ENCODE data around the gene TRAF6. TPM values are rescaled to one million over a fixed set of nuclear protein-coding genes. Genes with fewer than 3 reads are reported as not detected.

The TRAF6 gene
- total and polyA plus RNA-seq, 2 donors (not counting 3 experiments of a cell fraction or from before 2014, with no cell fraction given), result 6.0 to 14.2 TPM

GRCh38 chr11:36447947-36448346, 62.1 kb downstream of the TRAF6 start:
- no peak for TF ChIP-seq FOS (IDR thresholded peaks at IDR 0.05; ENCODE audit: borderline replicate concordance, insufficient read depth, low read length)
- TF ChIP-seq MYC (IDR thresholded peaks at IDR 0.05; ENCODE audit: low read depth, low read length), result no peak
- TF ChIP-seq, protein P1, sequence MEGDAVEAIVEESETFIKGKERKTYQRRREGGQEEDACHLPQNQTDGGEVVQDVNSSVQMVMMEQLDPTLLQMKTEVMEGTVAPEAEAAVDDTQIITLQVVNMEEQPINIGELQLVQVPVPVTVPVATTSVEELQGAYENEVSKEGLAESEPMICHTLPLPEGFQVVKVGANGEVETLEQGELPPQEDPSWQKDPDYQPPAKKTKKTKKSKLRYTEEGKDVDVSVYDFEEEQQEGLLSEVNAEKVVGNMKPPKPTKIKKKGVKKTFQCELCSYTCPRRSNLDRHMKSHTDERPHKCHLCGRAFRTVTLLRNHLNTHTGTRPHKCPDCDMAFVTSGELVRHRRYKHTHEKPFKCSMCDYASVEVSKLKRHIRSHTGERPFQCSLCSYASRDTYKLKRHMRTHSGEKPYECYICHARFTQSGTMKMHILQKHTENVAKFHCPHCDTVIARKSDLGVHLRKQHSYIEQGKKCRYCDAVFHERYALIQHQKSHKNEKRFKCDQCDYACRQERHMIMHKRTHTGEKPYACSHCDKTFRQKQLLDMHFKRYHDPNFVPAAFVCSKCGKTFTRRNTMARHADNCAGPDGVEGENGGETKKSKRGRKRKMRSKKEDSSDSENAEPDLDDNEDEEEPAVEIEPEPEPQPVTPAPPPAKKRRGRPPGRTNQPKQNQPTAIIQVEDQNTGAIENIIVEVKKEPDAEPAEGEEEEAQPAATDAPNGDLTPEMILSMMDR (IDR thresholded peaks at IDR 0.05; ENCODE audit: extremely low read depth in 1 of 2, insufficient read depth in 1 of 2, low read depth in 1 of 2, low read length in 2 of 2), result no peak
- TF ChIP-seq JUN (IDR thresholded peaks at IDR 0.05; ENCODE audit: borderline replicate concordance, insufficient read depth, insufficient read length, low read depth), result no peak
- no peak for TF ChIP-seq EZH2 (IDR thresholded peaks at IDR 0.05; ENCODE audit: borderline replicate concordance, low read depth, low read length, severe bottlenecking)
- TF ChIP-seq POLR2AphosphoS5 (IDR thresholded peaks at IDR 0.05; ENCODE audit: insufficient read depth, low read depth, low read length), result no peak
- no peak for TF ChIP-seq POLR2A (IDR thresholded peaks at IDR 0.05; ENCODE audit: low read depth, low read length)
- TF ChIP-seq, protein P2, sequence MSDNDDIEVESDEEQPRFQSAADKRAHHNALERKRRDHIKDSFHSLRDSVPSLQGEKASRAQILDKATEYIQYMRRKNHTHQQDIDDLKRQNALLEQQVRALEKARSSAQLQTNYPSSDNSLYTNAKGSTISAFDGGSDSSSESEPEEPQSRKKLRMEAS (IDR thresholded peaks at IDR 0.05; ENCODE audit: insufficient read depth, insufficient read length), result no peak
- no peak for TF ChIP-seq GATA2 (IDR thresholded peaks at IDR 0.05; ENCODE audit: insufficient read depth, insufficient read length, low read depth, low read length)
- no peak overlapping the region for H3K9ac ChIP-seq (replicated peaks; ENCODE audit: extremely low read depth, insufficient read depth, low read length)
- BruUV-seq (replicated peaks), result no TSS peak
- H2AFZ ChIP-seq (ENCODE audit: low read depth, low read length), result no peak overlapping the region
- POLR2A ChIA-PET, result no interaction called here
- no peaks in the 10 kb centered on the region for H3K36me3 ChIP-seq (ENCODE audit: control insufficient read depth in 2 of 2, extremely low read depth in 1 of 2, insufficient read depth in 2 of 2, low read length in 2 of 2)
- no peaks in the 10 kb centered on the region for H4K20me1 ChIP-seq (replicated peaks; ENCODE audit: control insufficient read depth, extremely low read depth, insufficient read depth, low read length)
- CTCF ChIA-PET, result no interaction called here
- FAIRE-seq (no peak), DNase-seq (ENCODE audit: low read depth, low spot score) (no peak)
- H3K9me3 ChIP-seq (replicated peaks; ENCODE audit: control insufficient read depth, insufficient read depth, low read length), result no peaks in the 10 kb centered on the region
- H3K4me1 ChIP-seq (ENCODE audit: control insufficient read depth, extremely low read depth, insufficient read depth, low read length), result no peaks in the 10 kb centered on the region
- H3K4me2 ChIP-seq (ENCODE audit: insufficient read depth, low read length), result no peak overlapping the region
- no peaks in the 10 kb centered on the region for H3K9me1 ChIP-seq (replicated peaks; ENCODE audit: control insufficient read depth, extremely low read depth, insufficient read depth, low read length)
- dilution Hi-C loops (cut with MboI; ENCODE audit: extremely low pct_ligation_motif_present, low sequenced_read_pairs), result no loop called here
- intact Hi-C loops (cut with micrococcal nuclease), result no loop called here
- no peaks in the 10 kb centered on the region for H3K79me2 ChIP-seq (ENCODE audit: control insufficient read depth, insufficient read depth, low read length)
- H3K27ac ChIP-seq (ENCODE audit: insufficient read depth, low read depth, low read length), result no peak overlapping the region
- H3K4me3 ChIP-seq (replicated peaks in 1 of 3; ENCODE audit: insufficient read depth in 1 of 3, low read depth in 1 of 3, low read length in 3 of 3), result no peak overlapping the region
- H3K27me3 ChIP-seq (ENCODE audit: control insufficient read depth in 2 of 2, insufficient read depth in 2 of 2, low read length in 2 of 2), result no peaks in the 10 kb centered on the region
